H1 (cell line): ENCODE measurements around the gene ASH1L. TPM values are rescaled to one million over a fixed set of nuclear protein-coding genes. Genes with fewer than 3 reads are reported as not detected.

Experiments
- CTCF ChIA-PET: fragments of 300-600 bp; sonication (Branson Sonifier 250); formaldehyde crosslinking; loops from one replicate; lab custom pipeline; 2021; ENCODE audit not compliant: partially characterized antibody; lab: Charles Lee
- POLR2A ChIA-PET: fragments of 300-600 bp; sonication (Branson Sonifier 250); formaldehyde crosslinking; loops from one replicate; lab custom pipeline; 2021; ENCODE audit warnings: inconsistent platforms; ENCODE audit not compliant: partially characterized antibody; lab: Charles Lee
- DNase-seq, 2 experiments: peaks; one replicate each; pipeline versions ENCODE4 v3.0.0 to v3.0.0-alpha.2; 2010 to 2022; ENCODE audit warnings: low spot score in 2 of 2, low read depth in 1 of 2, mixed read lengths in 1 of 2
- FAIRE-seq: peaks from 2 replicates; lab custom pipeline; 2011; peaks lifted over from hg19 to GRCh38; lab: Jason Lieb, UNC
- H2AFZ ChIP-seq: 2 replicates; pipeline ENCODE4 v1.8.1; 2012; ENCODE audit warnings: low read length, inconsistent platforms
- H2AK5ac ChIP-seq: 2 replicates; pipeline ENCODE4 v1.6.1; 2013; ENCODE audit warnings: low read depth, low read length
- H2BK120ac ChIP-seq: replicated peaks from 2 replicates; pipeline ENCODE3; 2013; ENCODE audit warnings: low read depth, low read length, inconsistent platforms
- H2BK12ac ChIP-seq: 2 replicates; pipeline ENCODE4 v1.6.1; 2013; ENCODE audit warnings: low read depth, low read length
- H2BK15ac ChIP-seq: 2 replicates; pipeline ENCODE4 v1.6.1; 2013; ENCODE audit warnings: low read length
- H2BK20ac ChIP-seq: 2 replicates; pipeline ENCODE4 v1.6.1; 2013; ENCODE audit warnings: low read length
- H2BK5ac ChIP-seq: 2 replicates; pipeline ENCODE4 v1.6.1; 2013; ENCODE audit warnings: low read depth, low read length
- H3K14ac ChIP-seq: 2 replicates; pipeline ENCODE4 v1.6.1; 2013; ENCODE audit warnings: inconsistent platforms; ENCODE audit not compliant: insufficient read length
- H3K18ac ChIP-seq: 2 replicates; pipeline ENCODE4 v1.6.1; 2013; ENCODE audit warnings: low read length; ENCODE audit errors: extremely low read depth
- H3K23ac ChIP-seq: 2 replicates; pipeline ENCODE4 v1.6.1; 2013; ENCODE audit warnings: inconsistent platforms; ENCODE audit not compliant: insufficient read length
- H3K23me2 ChIP-seq: 2 replicates; pipeline ENCODE4 v1.6.1; 2013; ENCODE audit warnings: low read depth, low read length
- H3K27ac ChIP-seq: 2 replicates; pipeline ENCODE4 v1.6.1; 2011; ENCODE audit warnings: low read depth, low read length, inconsistent platforms
- H3K27me3 ChIP-seq, 4 experiments: replicated peaks in 1 of 4; 1 replicate in 1 of 4; 2 replicates in 3 of 4; pipeline versions ENCODE4 v1.6.1 to v1.8.1; 2011 to 2013; ENCODE audit warnings: low read length in 3 of 4, mild to moderate bottlenecking in 3 of 4, inconsistent platforms in 2 of 4, mixed read lengths in 2 of 4, moderate library complexity in 1 of 4; ENCODE audit not compliant: control insufficient read depth in 3 of 4, insufficient read depth in 3 of 4; ENCODE audit errors: extremely low read depth in 1 of 4
- H3K36me3 ChIP-seq, 4 experiments: 2 replicates each; pipeline versions ENCODE4 v1.6.1 to v1.8.1; 2011 to 2013; ENCODE audit warnings: mild to moderate bottlenecking in 4 of 4, low read length in 3 of 4, moderate library complexity in 2 of 4, control low read depth in 1 of 4, inconsistent platforms in 1 of 4; ENCODE audit not compliant: insufficient read depth in 4 of 4, control insufficient read depth in 2 of 4
- H3K4ac ChIP-seq: replicated peaks from 2 replicates; pipeline ENCODE3; 2013; ENCODE audit warnings: low read length, low read depth, mixed read lengths, inconsistent platforms; ENCODE audit not compliant: insufficient read length
- H3K4me1 ChIP-seq, 4 experiments: replicated peaks in 1 of 4; 1 replicate in 1 of 4; 2 replicates in 3 of 4; pipeline versions ENCODE4 v1.6.1 to v1.8.1; 2011 to 2013; ENCODE audit warnings: low read length in 3 of 4, inconsistent platforms in 2 of 4, mixed read lengths in 1 of 4; ENCODE audit not compliant: insufficient read depth in 4 of 4, control insufficient read depth in 3 of 4
- H3K4me2 ChIP-seq, 2 experiments: 2 replicates each; pipeline versions ENCODE4 v1.6.1 to v1.8.1; 2011 to 2013; ENCODE audit warnings: low read depth in 2 of 2, low read length in 2 of 2, control low read depth in 1 of 2, inconsistent platforms in 1 of 2, mild to moderate bottlenecking in 1 of 2; ENCODE audit not compliant: insufficient read depth in 1 of 2
- H3K4me3 ChIP-seq, 4 experiments: fragments of 200-600, 300-600 bp in 1 of 4; sonication (generic), shearing (Covaris generic), sonication (Bioruptor Twin) in 1 of 4; 2 replicates each; pipeline versions ENCODE4 v1.5.1 to v1.8.1; 2011 to 2016; ENCODE audit warnings: low read length in 4 of 4, low read depth in 3 of 4, control low read depth in 2 of 4, inconsistent platforms in 2 of 4, mild to moderate bottlenecking in 2 of 4, mixed read lengths in 1 of 4, moderate library complexity in 1 of 4; ENCODE audit not compliant: insufficient read depth in 2 of 4; ENCODE audit errors: extremely low read depth in 1 of 4
- H3K56ac ChIP-seq: replicated peaks from 2 replicates; pipeline ENCODE3; 2013; ENCODE audit warnings: low read depth, mild to moderate bottlenecking, mixed read lengths, low read length, inconsistent platforms; ENCODE audit not compliant: insufficient read length
- H3K79me1 ChIP-seq: 2 replicates; pipeline ENCODE4 v1.6.1; 2013; ENCODE audit warnings: low read depth, low read length, control low read depth
- H3K79me2 ChIP-seq, 2 experiments: 2 replicates each; pipeline versions ENCODE4 v1.6.1 to v1.8.1; 2012 to 2013; ENCODE audit warnings: low read length in 2 of 2, mild to moderate bottlenecking in 2 of 2, inconsistent platforms in 1 of 2; ENCODE audit not compliant: insufficient read depth in 2 of 2, control insufficient read depth in 1 of 2
- H3K9ac ChIP-seq, 4 experiments: replicated peaks in 1 of 4; 1 replicate in 1 of 4; 2 replicates in 3 of 4; pipeline versions ENCODE4 v1.6.1 to v1.8.1; 2011 to 2013; ENCODE audit warnings: low read depth in 3 of 4, low read length in 3 of 4, control low read depth in 2 of 4, mild to moderate bottlenecking in 2 of 4, moderate library complexity in 2 of 4, inconsistent platforms in 1 of 4; ENCODE audit errors: extremely low read depth in 1 of 4
- H3K9me3 ChIP-seq, 2 experiments: 2 replicates each; pipeline versions ENCODE4 v1.6.1 to v1.8.1; 2012 to 2013; ENCODE audit warnings: mild to moderate bottlenecking in 2 of 2, moderate library complexity in 2 of 2, control low read depth in 1 of 2, inconsistent platforms in 1 of 2, low read depth in 1 of 2, low read length in 1 of 2, mixed read lengths in 1 of 2; ENCODE audit not compliant: insufficient read depth in 2 of 2
- H4K20me1 ChIP-seq, 2 experiments: replicated peaks in 1 of 2; 2 replicates each; pipeline versions ENCODE3 to v1.8.1; 2011 to 2013; ENCODE audit warnings: inconsistent platforms in 2 of 2, low read length in 2 of 2, mild to moderate bottlenecking in 1 of 2; ENCODE audit not compliant: insufficient read depth in 2 of 2, control insufficient read depth in 1 of 2
- H4K5ac ChIP-seq: 2 replicates; pipeline ENCODE4 v1.6.1; 2013; ENCODE audit warnings: low read length, low read depth, mixed read lengths, inconsistent platforms; ENCODE audit not compliant: insufficient read length
- H4K8ac ChIP-seq: 2 replicates; pipeline ENCODE4 v1.8.0; 2013; ENCODE audit warnings: mild to moderate bottlenecking, moderate library complexity, low read length, inconsistent platforms; ENCODE audit not compliant: insufficient read depth; ENCODE audit errors: extremely low read depth
- H4K91ac ChIP-seq: replicated peaks from 2 replicates; pipeline ENCODE3; 2013; ENCODE audit warnings: low read length, mixed read lengths, inconsistent platforms; ENCODE audit not compliant: insufficient read length
- CBX5 ChIP-seq: fragments of 300-800, 300-1000 bp; sonication (generic); IDR thresholded peaks from 2 replicates; pipeline ENCODE4 v1.7.1; 2016; ENCODE audit warnings: antibody characterized with exemption, low read length, low read depth
- RAD21 ChIP-seq, 2 experiments: IDR thresholded peaks in 1 of 2; conservative IDR thresholded peaks in 1 of 2; 2 replicates each; pipeline ENCODE4 v1.6.1; 2011; ENCODE audit warnings: low read depth in 2 of 2, low read length in 2 of 2, improper control_type of control experiment in 1 of 2, inconsistent platforms in 1 of 2, mild to moderate bottlenecking in 1 of 2, moderate library complexity in 1 of 2
- WGBS, 2 experiments: shearing (Covaris generic) in 1 of 2; methylation state at CpG; one replicate each; pipeline versions ENCODE4 v1.1.6 to v1.1.7; 2013 to 2015; ENCODE audit warnings: low lambda C conversion rate in 2 of 2, mixed read lengths in 2 of 2, inconsistent platforms in 1 of 2, low coverage in 1 of 2, missing lambda C conversion rate in 1 of 2; ENCODE audit not compliant: insufficient replicate concordance in 2 of 2, insufficient coverage in 1 of 2, insufficient read length in 1 of 2; ENCODE audit errors: extremely low coverage in 1 of 2, missing lambda C conversion rate in 1 of 2; 5-methylcytosine and 5-hydroxymethylcytosine counted together
- polyA plus RNA-seq, 7 experiments: library from polyadenylated mRNA; depleted of rRNA in 3 of 7; stranded (reverse) in 5 of 7; unstranded in 2 of 7; fragments of >200 nt in 5 of 7; fragments of 200-250 nt in 2 of 7; gene quantifications; 1 replicate in 5 of 7; 2 replicates in 1 of 7; 4 replicates in 1 of 7; pipeline versions ENCODE4 v1.2.1 to v1.2.3, GENCODE V29; 2011 to 2013; ENCODE audit warnings: missing spikeins in 2 of 7, mixed read lengths in 2 of 7
- total RNA-seq: library from RNA; stranded (reverse); fragmentation: NEBNext Ultra II Directional; extraction: Animal tissue kit (Norgen Biotek cat#: 25700); gene quantifications from 2 replicates; pipeline ENCODE4 v1.2.1, GENCODE V29; 2021

The ASH1L gene
- total and polyA plus RNA-seq, 2 of the 8 experiments (the other 6 are each of a cell fraction or from before 2014, with no cell fraction given): 7.5 to 27.6 TPM

- no peak overlapping the region for H3K27ac ChIP-seq
- H4K5ac ChIP-seq: no peak overlapping the region
- H3K56ac ChIP-seq: no peak overlapping the region
- H2BK120ac ChIP-seq: no peak overlapping the region
- no peak overlapping the region for H4K91ac ChIP-seq
- H2BK5ac ChIP-seq: no peak overlapping the region
- no peak overlapping the region for H4K8ac ChIP-seq
- no peak overlapping the region for H2BK12ac ChIP-seq
- H3K4me3 ChIP-seq: no peak overlapping the region
- no peak overlapping the region for H2AFZ ChIP-seq
- no peak for FAIRE-seq
- peaks cover 0 to 6% of the 10 kb centered on the region in 2 experiments for H4K20me1 ChIP-seq
- H3K27me3 ChIP-seq: no peaks in the 10 kb centered on the region
- H3K18ac ChIP-seq: no peak overlapping the region
- no peak overlapping the region for H3K4me2 ChIP-seq
- peaks cover 0 to 53% of the 10 kb centered on the region in 2 experiments; a peak in 2 of 4 replicates for H3K79me2 ChIP-seq
- 73% methylated on average over 5 of the region's 5 CpGs; no CpG with 5 or more reads in 1 of the 2 experiments for WGBS, 2 experiments
- DNase-seq: no peak
- H3K4ac ChIP-seq: no peak overlapping the region
- no peak overlapping the region for H2AK5ac ChIP-seq
- H3K23me2 ChIP-seq: no peaks in the 10 kb centered on the region
- peaks cover 0 to 6% (median 5%) of the 10 kb centered on the region in 4 experiments; a peak in 3 of 7 replicates for H3K4me1 ChIP-seq
- H3K9ac ChIP-seq: no peak overlapping the region
- H2BK15ac ChIP-seq: no peak overlapping the region
- H3K23ac ChIP-seq: no peak overlapping the region
- no peak overlapping the region for H2BK20ac ChIP-seq
- H3K9me3 ChIP-seq: no peaks in the 10 kb centered on the region
- POLR2A ChIA-PET: interaction anchor here (0.6 to 0.9 kb wide), 3 partner anchors 8 to 101 kb away, joined by 3 to 4 read pairs (median 3); no protein-coding TSS in a partner anchor
- no peaks in the 10 kb centered on the region for H3K36me3 ChIP-seq
- H3K14ac ChIP-seq: no peak overlapping the region
- TF ChIP-seq CBX5 (no peak), RAD21 (IDR thresholded peaks at IDR 0.05 in 1 of 2, conservative IDR thresholded peaks at IDR 0.05 in 1 of 2; ENCODE audit: low read depth in 2 of 2, low read length in 2 of 2) (peak; percentile 41 to 53; a peak in 3 of 4 replicates)
- CTCF ChIA-PET: interaction anchor here (0.6 to 2.3 kb wide), 14 partner anchors 9 to 180 kb away, joined by 3 to 6 read pairs (median 4); partner anchors contain the start of gene ASH1L
- H3K79me1 ChIP-seq: no peaks in the 10 kb centered on the region
Observed at GRCh38 chr1:155504207-155504606, 58.4 kb downstream of the ASH1L start.
